Prostate gland (tissue), 2 donors: ENCODE data around the gene BOC. TPM values are rescaled to one million over a fixed set of nuclear protein-coding genes. Genes with fewer than 3 reads are reported as not detected.

Experiments
- DNase-seq: peaks from one replicate; pipeline ENCODE4 v3.0.0-alpha.2; 2019; ENCODE audit warnings: low spot score
- H3K27ac ChIP-seq, 2 donors: fragments of 200-600 bp; sonication (generic); 2 replicates each; pipeline ENCODE4 v1.5.1; 2017 to 2019
- H3K27me3 ChIP-seq: fragments of 200-600 bp; sonication (generic); replicated peaks from 2 replicates; pipeline ENCODE4 v1.5.1; 2019; ENCODE audit not compliant: insufficient read depth
- H3K36me3 ChIP-seq, 2 donors: fragments of 200-600 bp; sonication (generic); 1 replicate in 1 of 2; 2 replicates in 1 of 2; pipeline versions ENCODE4 v1.5.1 to v1.8.1; 2017 to 2019
- H3K4me1 ChIP-seq: fragments of 200-600 bp; sonication (generic); replicated peaks from 2 replicates; pipeline ENCODE4 v1.5.1; 2019
- H3K4me3 ChIP-seq, 2 donors: fragments of 200-600 bp; sonication (generic); 2 replicates each; pipeline ENCODE4 v1.5.1; 2017 to 2019
- H3K9me3 ChIP-seq: fragments of 200-600 bp; sonication (generic); 2 replicates; pipeline ENCODE4 v1.5.1; 2017
- POLR2A ChIP-seq: fragments of 450-650 bp; IDR thresholded peaks from one replicate; pipeline ENCODE4 v1.6.1; 2016; ENCODE audit warnings: antibody characterized with exemption, mild to moderate bottlenecking
- POLR2AphosphoS5 ChIP-seq: sonication (generic); formaldehyde crosslinking; IDR thresholded peaks from one replicate; pipeline ENCODE4 v1.6.1; 2017; ENCODE audit warnings: antibody characterized with exemption
- WGBS: methylation state at CpG from one replicate; pipeline ENCODE4 v1.1.5; 2018; 5-methylcytosine and 5-hydroxymethylcytosine counted together
- intact Hi-C: fragments of 100-400 bp; cut with DNase I; formaldehyde crosslinking; loops from one replicate; pipeline ENCODE4 v1.14.2; 2022
- total RNA-seq, 2 donors: library from RNA; depleted of rRNA; stranded (reverse); fragments of >200 nt; gene quantifications; one replicate each; pipeline ENCODE4 v1.1.0, GENCODE V29; 2016
- TF ChIP-seq, protein P1 (sequence below), 4 experiments: fragments of 200-600 bp in 2 of 4; fragments of 450-650 bp in 2 of 4; sonication (generic) in 2 of 4; IDR thresholded peaks; 1 replicate in 3 of 4; 2 replicates in 1 of 4; pipeline ENCODE4 v1.5.1; 2016 to 2019; ENCODE audit warnings: antibody characterized with exemption in 4 of 4, mild to moderate bottlenecking in 2 of 4, moderate library complexity in 2 of 4

Gene BOC
- total RNA-seq, 2 donors from 2014 or later: 41.4 to 42.3 TPM

GRCh38 chr3:113220721-113221120, 9.4 kb downstream of the BOC start:
- TF ChIP-seq POLR2AphosphoS5: no peak
- TF ChIP-seq POLR2A: no peak
- TF ChIP-seq, protein P1, sequence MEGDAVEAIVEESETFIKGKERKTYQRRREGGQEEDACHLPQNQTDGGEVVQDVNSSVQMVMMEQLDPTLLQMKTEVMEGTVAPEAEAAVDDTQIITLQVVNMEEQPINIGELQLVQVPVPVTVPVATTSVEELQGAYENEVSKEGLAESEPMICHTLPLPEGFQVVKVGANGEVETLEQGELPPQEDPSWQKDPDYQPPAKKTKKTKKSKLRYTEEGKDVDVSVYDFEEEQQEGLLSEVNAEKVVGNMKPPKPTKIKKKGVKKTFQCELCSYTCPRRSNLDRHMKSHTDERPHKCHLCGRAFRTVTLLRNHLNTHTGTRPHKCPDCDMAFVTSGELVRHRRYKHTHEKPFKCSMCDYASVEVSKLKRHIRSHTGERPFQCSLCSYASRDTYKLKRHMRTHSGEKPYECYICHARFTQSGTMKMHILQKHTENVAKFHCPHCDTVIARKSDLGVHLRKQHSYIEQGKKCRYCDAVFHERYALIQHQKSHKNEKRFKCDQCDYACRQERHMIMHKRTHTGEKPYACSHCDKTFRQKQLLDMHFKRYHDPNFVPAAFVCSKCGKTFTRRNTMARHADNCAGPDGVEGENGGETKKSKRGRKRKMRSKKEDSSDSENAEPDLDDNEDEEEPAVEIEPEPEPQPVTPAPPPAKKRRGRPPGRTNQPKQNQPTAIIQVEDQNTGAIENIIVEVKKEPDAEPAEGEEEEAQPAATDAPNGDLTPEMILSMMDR (IDR thresholded peaks at IDR 0.05): no peak
- Histone ChIP-seq H3K27ac (peak overlapping the region in 1 of 2 donors; percentile 38), H3K36me3 (no peaks in the 10 kb centered on the region)

GRCh38 chr3:113221721-113222257, 10.4 kb downstream of the BOC start:
- no peak for DNase-seq
- Histone ChIP-seq H3K36me3 (no peaks in the 10 kb centered on the region), H3K4me1 (no peaks in the 10 kb centered on the region), H3K9me3 (no peaks in the 10 kb centered on the region), H3K4me3 (no peak overlapping the region), H3K27ac (peak overlapping the region; percentile 10 to 33), H3K27me3 (no peaks in the 10 kb centered on the region)
- no peak for TF ChIP-seq POLR2AphosphoS5
- TF ChIP-seq POLR2A: no peak
- TF ChIP-seq, protein P1 (IDR thresholded peaks at IDR 0.05): no peak
- intact Hi-C loops: no loop called here
- WGBS: 53% methylated on average over 2 of the region's 2 CpGs

More at GRCh38 chr3:113220721-113221120, 9.4 kb downstream of the BOC start:
- Histone ChIP-seq H3K9me3 (no peaks in the 10 kb centered on the region), H3K27me3 (no peaks in the 10 kb centered on the region), H3K4me1 (no peaks in the 10 kb centered on the region), H3K4me3 (no peak overlapping the region)
- WGBS: 74% methylated on average over 5 of the region's 5 CpGs
- no peak for DNase-seq
- intact Hi-C loops: no loop called here

DNA sequence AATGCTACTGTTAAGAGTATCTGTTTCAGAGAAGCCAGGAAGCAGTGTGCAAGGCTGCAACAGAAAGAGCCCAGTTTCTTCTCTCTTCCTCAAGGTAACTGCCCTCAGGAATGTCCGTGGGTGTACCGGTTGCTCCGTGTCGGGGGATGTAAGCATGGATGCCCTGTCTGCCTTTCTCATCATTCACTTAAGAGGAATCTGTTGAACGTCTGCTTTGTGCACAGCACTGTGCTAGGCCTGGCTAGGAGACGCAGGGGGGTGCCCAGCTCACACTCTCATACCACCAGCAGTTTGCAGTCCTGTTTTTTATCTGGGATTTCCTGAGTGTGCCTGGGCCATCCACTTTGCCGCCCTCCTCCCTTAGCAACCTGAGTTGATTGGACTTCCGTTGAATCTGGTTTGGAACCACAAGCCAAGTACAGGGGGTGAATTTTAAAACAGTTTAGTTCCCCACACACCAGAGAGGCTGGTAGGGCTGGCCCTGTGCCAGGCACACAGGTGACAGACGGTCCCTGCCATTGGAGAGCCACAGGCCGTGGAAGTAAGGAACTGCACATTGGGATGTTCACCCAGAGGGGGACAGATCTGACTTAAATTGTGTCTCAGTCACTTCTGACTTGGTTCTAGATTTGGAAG, 11.2 kb downstream of the BOC start:
- Histone ChIP-seq H3K4me3 (no peak overlapping the region), H3K27ac (peak overlapping the region in 1 of 2 donors; percentile 10), H3K4me1 (no peaks in the 10 kb centered on the region), H3K36me3 (no peaks in the 10 kb centered on the region), H3K9me3 (no peaks in the 10 kb centered on the region), H3K27me3 (no peaks in the 10 kb centered on the region)
- WGBS: 52% methylated on average over 10 of the region's 10 CpGs
- intact Hi-C loops: no loop called here
- no peak for TF ChIP-seq POLR2AphosphoS5
- TF ChIP-seq, protein P1 (IDR thresholded peaks at IDR 0.05): no peak
- DNase-seq: no peak

DNA sequence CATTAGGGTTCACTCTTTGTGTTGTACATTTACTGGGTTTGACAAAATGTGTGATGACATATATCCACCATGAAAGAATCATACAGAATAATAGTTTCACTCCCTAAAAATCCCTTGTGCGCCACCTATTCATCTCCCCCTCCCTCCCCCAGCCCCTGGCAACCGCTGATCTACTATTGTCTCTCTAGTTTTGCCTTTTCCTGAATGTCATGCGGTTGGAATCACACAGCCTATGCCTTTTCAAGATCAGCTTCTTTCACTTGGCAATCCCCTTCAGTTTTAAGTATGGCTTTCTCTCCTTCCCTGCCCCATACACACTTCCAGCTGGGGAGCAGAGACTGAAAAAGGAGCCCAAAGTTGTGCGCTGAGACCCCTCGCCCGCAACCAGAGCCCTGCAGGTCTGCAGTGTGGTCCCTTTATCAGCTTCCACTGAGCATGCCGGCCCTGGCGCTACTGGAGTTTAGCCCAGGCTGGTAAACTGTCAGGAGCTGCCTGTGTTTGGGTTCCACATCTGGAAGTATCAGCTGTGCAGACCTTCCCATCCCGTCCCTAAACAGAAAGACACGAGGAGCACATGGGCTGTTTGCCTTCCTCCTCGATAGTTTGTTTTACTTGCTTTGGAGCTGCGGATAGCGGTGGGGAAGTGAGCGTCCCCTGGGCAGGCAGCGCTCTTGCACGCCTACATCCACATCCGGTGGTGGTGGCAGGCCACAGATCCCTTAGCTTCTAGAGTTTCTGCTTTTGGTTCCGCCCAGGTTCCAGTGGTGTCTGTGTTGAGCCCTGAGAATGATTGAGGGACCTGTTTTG, 12.3 kb downstream of the BOC start:
- WGBS: 69% methylated on average over 18 of the region's 18 CpGs
- intact Hi-C loops: no loop called here
- H3K36me3 ChIP-seq: no peaks in the 10 kb centered on the region
- H3K27ac ChIP-seq: no peak overlapping the region
- H3K9me3 ChIP-seq: no peaks in the 10 kb centered on the region
- H3K27me3 ChIP-seq: no peaks in the 10 kb centered on the region
- DNase-seq: no peak
- H3K4me3 ChIP-seq: no peak overlapping the region
- H3K4me1 ChIP-seq: no peaks in the 10 kb centered on the region
- TF ChIP-seq, protein P1 (IDR thresholded peaks at IDR 0.05): no peak
- no peak for TF ChIP-seq POLR2AphosphoS5
- no peak for TF ChIP-seq POLR2A
